ENCODE measurements around the gene TECR.

DNA sequence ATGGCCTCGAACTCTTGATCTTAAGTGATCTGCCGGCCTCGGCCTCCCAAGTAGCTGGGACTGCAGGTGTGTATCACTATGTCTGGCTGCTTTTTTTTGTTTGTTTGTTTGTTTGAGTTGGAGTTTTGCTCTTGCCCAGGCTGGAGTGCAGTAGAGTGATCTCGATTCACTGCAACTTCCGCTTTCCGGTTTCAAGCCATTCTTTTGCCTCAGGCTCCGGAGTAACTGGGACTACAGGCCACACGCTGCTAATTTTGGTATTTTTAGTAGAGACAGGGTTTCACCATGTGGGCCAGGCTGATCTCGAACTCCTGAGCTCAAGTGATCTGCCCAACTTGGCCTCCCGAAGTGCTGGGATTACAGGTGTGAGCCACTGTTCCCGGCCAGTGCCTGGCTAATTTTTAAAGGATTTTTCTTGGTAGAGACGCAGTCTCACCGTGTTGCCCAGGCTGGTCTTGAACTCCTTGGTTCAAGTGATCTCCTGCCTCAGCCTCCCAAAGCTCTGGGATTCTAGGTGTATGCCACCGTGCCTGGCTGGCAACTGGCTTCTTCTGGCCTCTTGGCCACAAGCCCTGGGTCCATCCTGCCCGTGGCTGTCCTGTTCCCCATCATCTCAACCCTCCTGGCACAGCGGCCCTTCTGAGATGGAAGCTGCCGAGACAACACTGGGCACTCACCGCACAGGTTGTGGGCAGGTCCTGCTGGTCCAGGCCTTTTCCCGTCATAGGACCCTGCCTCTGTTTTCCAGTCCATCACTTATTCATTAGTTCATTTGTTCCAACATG is 11.5 kb downstream of the TECR start:
- no peak for TF ChIP-seq CTCF (IDR thresholded peaks at IDR 0.05; ENCODE audit: extremely low read depth in 1 of 2, insufficient read depth in 1 of 2, low read depth in 1 of 2, low read length in 2 of 2)
- no peak for TF ChIP-seq POLR2A (IDR thresholded peaks at IDR 0.05; ENCODE audit: low read depth, low read length)
- TF ChIP-seq EZH2 (IDR thresholded peaks at IDR 0.05; ENCODE audit: borderline replicate concordance, low read depth, low read length, severe bottlenecking) = no peak
- TF ChIP-seq MYC (IDR thresholded peaks at IDR 0.05; ENCODE audit: low read depth, low read length) = no peak
- TF ChIP-seq POLR2AphosphoS5 (IDR thresholded peaks at IDR 0.05; ENCODE audit: insufficient read depth, low read depth, low read length) = no peak
- no peak for TF ChIP-seq MAX (IDR thresholded peaks at IDR 0.05; ENCODE audit: insufficient read depth, insufficient read length)
- TF ChIP-seq FOS (IDR thresholded peaks at IDR 0.05; ENCODE audit: borderline replicate concordance, insufficient read depth, low read length) = no peak
- TF ChIP-seq GATA2 (IDR thresholded peaks at IDR 0.05; ENCODE audit: insufficient read depth, insufficient read length, low read depth, low read length) = no peak
- TF ChIP-seq JUN (IDR thresholded peaks at IDR 0.05; ENCODE audit: borderline replicate concordance, insufficient read depth, insufficient read length, low read depth) = no peak
